ENCODE measurements around the gene GULP1. TPM values are rescaled to one million over a fixed set of nuclear protein-coding genes. Genes with fewer than 3 reads are reported as not detected.

Gene GULP1
- total RNA-seq, 1 donor from 2014 or later, result not detected

- CTCF ChIA-PET, result no interaction called here
- TF ChIP-seq CTCF (IDR thresholded peaks at IDR 0.05), result no peak
- H3K27me3 Mint-ChIP-seq, result no peaks in the 10 kb centered on the region
- H3K27ac Mint-ChIP-seq, result no peak overlapping the region
- POLR2A ChIA-PET, result no interaction called here
- no peaks in the 10 kb centered on the region for H3K4me1 Mint-ChIP-seq
- no peak for DNase-seq
- peaks cover 7% of the 10 kb centered on the region for H3K9me3 Mint-ChIP-seq
- ATAC-seq (ENCODE audit: low read depth), result no peak
- intact Hi-C loops (cut with micrococcal nuclease), result no loop called here
- no peaks in the 10 kb centered on the region for H3K36me3 Mint-ChIP-seq (ENCODE audit: low read depth)
- no peak overlapping the region for H3K4me3 Mint-ChIP-seq
Observed at GRCh38 chr2:188320861-188321260, 29.2 kb downstream of the GULP1 start.

DNA sequence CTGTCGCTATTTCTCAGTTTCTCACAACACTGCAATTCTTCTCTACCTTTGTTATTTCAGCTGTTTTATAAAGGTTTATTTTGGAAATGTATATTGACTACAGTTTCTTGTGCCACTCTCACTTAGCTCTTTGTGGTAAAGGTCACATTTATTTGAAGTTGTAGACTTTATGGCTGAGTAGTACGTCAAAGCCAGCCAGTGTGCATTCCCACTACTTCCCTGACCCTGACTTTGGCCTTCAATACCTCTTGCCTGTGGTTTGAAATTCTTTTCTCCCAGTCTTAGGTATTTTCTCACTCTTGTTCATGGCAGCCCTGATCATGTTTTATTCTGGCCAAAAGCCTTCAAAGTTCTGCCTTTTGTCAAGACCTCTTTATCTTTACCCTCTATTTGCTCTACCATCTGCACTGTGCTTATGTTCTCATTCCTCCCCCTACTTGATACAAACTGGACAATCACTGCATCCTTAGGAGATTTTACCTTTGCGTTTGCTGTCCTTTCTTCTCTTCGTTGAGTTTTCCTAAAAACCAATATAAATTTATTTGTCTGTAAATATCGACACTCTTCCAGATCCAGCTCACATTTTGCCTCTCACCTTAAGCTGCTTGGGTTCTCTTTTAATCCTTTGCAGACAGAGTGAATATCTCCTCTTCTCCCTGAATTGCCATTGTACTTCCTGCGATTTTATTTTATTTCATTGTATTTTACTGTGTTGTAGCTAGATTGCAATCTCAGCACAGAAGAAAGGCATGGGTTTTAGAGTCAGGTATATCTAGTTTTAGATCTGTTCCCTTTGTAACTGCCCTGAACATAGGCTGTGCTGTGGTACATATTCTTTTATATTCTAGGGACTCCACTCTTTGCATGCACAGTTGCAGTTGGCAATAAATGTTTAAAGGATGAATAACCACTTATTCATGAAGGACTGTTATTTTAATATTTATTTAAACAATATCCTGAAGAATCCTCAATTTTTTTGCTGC is 31.2 kb downstream of the GULP1 start:
- ChIA-PET CTCF (no interaction called here), POLR2A (no interaction called here)
- Mint-ChIP-seq H3K4me1 (no peaks in the 10 kb centered on the region), H3K36me3 (ENCODE audit: low read depth) (no peaks in the 10 kb centered on the region), H3K9me3 (peaks cover 2% of the 10 kb centered on the region), H3K4me3 (no peak overlapping the region), H3K27me3 (no peaks in the 10 kb centered on the region), H3K27ac (no peak overlapping the region)
- DNase-seq (no peak), ATAC-seq (ENCODE audit: low read depth) (no peak)
- intact Hi-C loops (cut with micrococcal nuclease), result no loop called here
- no peak for TF ChIP-seq CTCF (IDR thresholded peaks at IDR 0.05)

DNA sequence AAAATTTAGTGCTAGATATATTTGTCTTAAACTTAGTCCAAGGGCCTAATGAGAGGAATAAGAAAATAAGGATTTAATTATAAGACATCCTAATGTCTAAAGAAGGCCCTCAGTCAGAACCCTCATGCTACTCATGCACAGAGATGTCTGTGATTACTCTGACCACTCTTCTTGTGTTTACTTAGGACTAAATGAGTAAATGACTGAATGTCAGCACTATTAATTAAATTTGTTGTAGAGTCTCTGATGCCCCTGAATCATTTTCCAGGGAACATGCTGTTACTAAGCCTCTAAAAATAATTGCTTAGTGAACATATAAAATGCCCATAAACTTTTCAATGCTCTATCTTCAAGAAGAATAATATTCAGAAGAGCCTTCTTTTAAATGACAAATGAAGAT is 32.4 kb downstream of the GULP1 start:
- intact Hi-C loops (cut with micrococcal nuclease), result no loop called here
- ATAC-seq (ENCODE audit: low read depth), result no peak
- ChIA-PET CTCF (no interaction called here), POLR2A (no interaction called here)
- DNase-seq, result no peak
- Mint-ChIP-seq H3K9me3 (no peaks in the 10 kb centered on the region), H3K27ac (no peak overlapping the region), H3K36me3 (ENCODE audit: low read depth) (no peaks in the 10 kb centered on the region), H3K27me3 (no peaks in the 10 kb centered on the region), H3K4me3 (no peak overlapping the region), H3K4me1 (no peaks in the 10 kb centered on the region)
- TF ChIP-seq CTCF (IDR thresholded peaks at IDR 0.05), result no peak

GRCh38 chr2:188326290-188326668 is 34.6 kb downstream of the GULP1 start:
- CTCF ChIA-PET, result no interaction called here

More at GRCh38 chr2:188326290-188326668, 34.6 kb downstream of the GULP1 start:
- intact Hi-C loops (cut with micrococcal nuclease), result no loop called here
- DNase-seq (no peak), ATAC-seq (ENCODE audit: low read depth) (no peak)
- Mint-ChIP-seq H3K4me1 (no peaks in the 10 kb centered on the region), H3K4me3 (no peak overlapping the region), H3K27ac (no peak overlapping the region), H3K27me3 (no peaks in the 10 kb centered on the region), H3K9me3 (no peaks in the 10 kb centered on the region), H3K36me3 (ENCODE audit: low read depth) (no peaks in the 10 kb centered on the region)
- POLR2A ChIA-PET, result no interaction called here
- TF ChIP-seq CTCF (IDR thresholded peaks at IDR 0.05), result no peak
